Fibroblast of villous mesenchyme (primary cell): ENCODE data around the gene HCFC1R1. TPM values are rescaled to one million over a fixed set of nuclear protein-coding genes. Genes with fewer than 3 reads are reported as not detected.

ENCODE experiments used
- DNase-seq: peaks from one replicate; pipeline ENCODE4 v3.0.0-alpha.2; 2010; ENCODE audit warnings: low read depth
- H3K4me3 ChIP-seq: 2 replicates; pipeline ENCODE4 v1.5.1; 2011; ENCODE audit warnings: low read depth, mild to moderate bottlenecking, low read length
- small RNA-seq: library from RNA; depleted of rRNA; stranded (forward); fragments of <200 nt; gene quantifications from one replicate; pipeline ENCODE3, GENCODE V24; 2012
- total RNA-seq: library from RNA; depleted of rRNA; stranded (reverse); fragments of >200 nt; gene quantifications from 2 replicates; pipeline ENCODE4 v1.2.3, GENCODE V29; 2012
- TF ChIP-seq, protein P1 (sequence below): IDR thresholded peaks from 2 replicates; pipeline ENCODE4 v1.5.1; 2012; ENCODE audit warnings: low read depth, mild to moderate bottlenecking, low read length; ENCODE audit not compliant: insufficient read depth

The HCFC1R1 gene
- total RNA-seq, 1 donor: 28.1 TPM

DNA sequence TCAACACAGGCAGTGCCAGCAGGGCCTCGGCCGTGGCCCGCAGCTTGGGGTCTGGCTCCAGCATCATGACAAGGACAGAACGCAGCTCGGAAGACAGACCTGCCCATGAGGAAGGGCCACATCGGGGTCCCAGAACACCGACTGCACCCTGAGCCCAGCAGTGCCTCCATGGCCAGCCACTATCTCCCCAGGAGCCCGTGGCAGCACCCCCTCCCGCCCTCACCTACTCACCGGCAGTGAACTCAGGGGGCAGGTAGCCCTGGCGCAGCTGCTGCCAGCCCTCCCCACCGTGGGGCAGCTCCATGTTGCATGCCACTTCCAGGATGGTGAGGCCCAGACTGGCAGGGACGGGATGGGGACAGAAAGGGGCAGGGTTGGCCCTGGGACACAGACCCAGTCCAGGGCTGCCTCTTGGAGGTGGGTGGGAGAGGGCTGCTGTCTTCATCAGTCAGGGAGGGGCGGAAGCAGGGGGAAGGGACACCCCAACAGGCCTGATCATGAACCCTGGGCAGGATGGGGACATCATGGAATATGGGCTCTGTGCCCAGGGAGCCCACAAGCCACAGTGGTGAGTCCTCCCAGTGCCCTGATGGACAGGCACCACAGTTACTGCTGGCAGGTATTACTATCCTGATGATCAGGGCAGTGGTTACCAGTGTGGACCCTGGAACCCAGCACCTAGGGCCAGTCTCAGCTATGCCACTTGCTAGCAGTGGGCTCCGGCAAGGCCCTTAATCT, 49.3 kb downstream of the HCFC1R1 start:
- DNase-seq: no peak
- TF ChIP-seq, protein P1, sequence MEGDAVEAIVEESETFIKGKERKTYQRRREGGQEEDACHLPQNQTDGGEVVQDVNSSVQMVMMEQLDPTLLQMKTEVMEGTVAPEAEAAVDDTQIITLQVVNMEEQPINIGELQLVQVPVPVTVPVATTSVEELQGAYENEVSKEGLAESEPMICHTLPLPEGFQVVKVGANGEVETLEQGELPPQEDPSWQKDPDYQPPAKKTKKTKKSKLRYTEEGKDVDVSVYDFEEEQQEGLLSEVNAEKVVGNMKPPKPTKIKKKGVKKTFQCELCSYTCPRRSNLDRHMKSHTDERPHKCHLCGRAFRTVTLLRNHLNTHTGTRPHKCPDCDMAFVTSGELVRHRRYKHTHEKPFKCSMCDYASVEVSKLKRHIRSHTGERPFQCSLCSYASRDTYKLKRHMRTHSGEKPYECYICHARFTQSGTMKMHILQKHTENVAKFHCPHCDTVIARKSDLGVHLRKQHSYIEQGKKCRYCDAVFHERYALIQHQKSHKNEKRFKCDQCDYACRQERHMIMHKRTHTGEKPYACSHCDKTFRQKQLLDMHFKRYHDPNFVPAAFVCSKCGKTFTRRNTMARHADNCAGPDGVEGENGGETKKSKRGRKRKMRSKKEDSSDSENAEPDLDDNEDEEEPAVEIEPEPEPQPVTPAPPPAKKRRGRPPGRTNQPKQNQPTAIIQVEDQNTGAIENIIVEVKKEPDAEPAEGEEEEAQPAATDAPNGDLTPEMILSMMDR: no peak
- no peak overlapping the region for H3K4me3 ChIP-seq

DNA sequence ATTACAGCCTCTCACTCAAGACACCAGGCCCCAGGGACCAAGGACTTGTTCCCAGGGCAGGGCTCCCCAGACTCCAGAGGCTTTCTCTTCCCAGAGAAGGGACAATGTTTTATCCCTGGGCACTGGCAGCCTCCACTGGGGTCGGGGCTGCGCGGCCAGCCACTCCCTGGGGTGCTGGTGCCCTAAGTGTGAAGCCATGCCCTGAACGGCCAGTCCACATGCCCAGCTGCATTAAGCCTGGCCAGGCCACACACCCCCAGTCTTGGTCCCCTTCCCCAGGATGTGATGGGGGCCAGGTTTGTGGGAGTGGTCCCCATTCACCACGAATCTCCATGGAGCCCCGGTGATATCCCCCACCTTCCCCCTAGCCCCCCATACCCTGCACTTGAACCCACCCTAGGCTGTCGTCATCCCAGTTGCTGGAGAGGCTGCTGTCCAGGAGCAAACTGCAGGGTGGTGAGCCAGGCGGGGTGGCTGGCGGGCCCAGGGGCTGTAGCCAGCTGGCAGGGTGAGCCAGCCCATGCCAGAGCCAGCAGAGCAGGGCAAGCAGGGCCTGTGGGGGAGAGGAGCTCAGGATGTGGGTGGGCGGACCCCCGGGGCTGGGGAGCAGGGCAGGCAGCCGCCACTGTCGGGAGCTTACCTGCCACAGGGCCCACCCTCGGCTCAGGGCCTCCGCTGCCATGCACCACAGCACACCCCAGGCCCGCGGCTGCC, 50.0 kb downstream of the HCFC1R1 start:
- no peak for DNase-seq
- no peak overlapping the region for H3K4me3 ChIP-seq
- TF ChIP-seq, protein P1: no peak

DNA sequence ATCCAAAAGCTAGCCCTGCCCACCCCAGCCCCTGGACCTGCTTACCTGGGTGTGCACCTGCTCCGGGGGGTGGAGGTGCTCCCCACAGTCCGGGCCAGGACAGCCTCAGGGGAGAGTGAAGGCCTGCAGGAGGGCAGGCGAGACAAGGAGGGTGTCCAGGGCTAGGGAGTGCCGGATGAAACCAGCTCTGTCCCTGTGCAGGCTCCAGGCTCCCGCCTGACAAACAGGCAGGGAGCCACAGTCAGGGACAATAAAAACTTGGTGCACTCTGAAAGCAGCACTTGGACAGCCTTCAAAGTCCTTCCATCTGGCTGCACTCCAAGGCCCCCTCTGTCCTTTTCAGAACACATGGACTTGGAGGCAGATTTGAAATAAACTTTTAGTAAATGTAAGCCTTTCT, 50.6 kb downstream of the HCFC1R1 start:
- TF ChIP-seq, protein P1: no peak
- DNase-seq: no peak

More for the DNA sequence above, 50.6 kb downstream of the HCFC1R1 start:
- H3K4me3 ChIP-seq: no peak overlapping the region

Small RNA genes lying within 50 kb of the gene (small RNA-seq; reads per million reads assigned to genes)
- gene LINC00514: not detected

Other genes with a start within 250 kb of the HCFC1R1 start
- gene ELOB, start 246.7 kb downstream of the HCFC1R1 start, total RNA-seq: 203 and 227 TPM in 2 replicates
- not detected in 2 replicates for gene PRSS33, start 236.4 kb downstream of the HCFC1R1 start, total RNA-seq
- not detected in 2 replicates for gene PRSS41, start 225.5 kb downstream of the HCFC1R1 start, total RNA-seq
- 0.32 and 0.43 TPM in 2 replicates for gene PRSS21, start 206.7 kb downstream of the HCFC1R1 start, total RNA-seq
- gene ZG16B, start 193.6 kb downstream of the HCFC1R1 start, total RNA-seq: 0.64 and 0.86 TPM in 2 replicates
- gene PRSS22, start 165.8 kb downstream of the HCFC1R1 start, total RNA-seq: not detected in 2 replicates
- 47.1 and 62.5 TPM in 2 replicates for gene FLYWCH2, start 140.7 kb downstream of the HCFC1R1 start, total RNA-seq
- 25.9 and 28.3 TPM in 2 replicates for gene FLYWCH1, start 112.0 kb downstream of the HCFC1R1 start, total RNA-seq
- under 0.01 TPM in 1 of 2 replicates, not detected in the other for gene KREMEN2, start 59.7 kb downstream of the HCFC1R1 start, total RNA-seq
- 4.3 and 5.2 TPM in 2 replicates for gene PAQR4, start 54.6 kb downstream of the HCFC1R1 start, total RNA-seq
- gene PKMYT1, start 43.5 kb downstream of the HCFC1R1 start, total RNA-seq: 6.9 and 8.4 TPM in 2 replicates
- gene CLDN9, start 11.0 kb downstream of the HCFC1R1 start, total RNA-seq: not detected in 2 replicates
- gene CLDN6, start 5.8 kb downstream of the HCFC1R1 start, total RNA-seq: not detected in 2 replicates
- gene TNFRSF12A, start 3.6 kb downstream of the HCFC1R1 start, total RNA-seq: 196 and 201 TPM in 2 replicates
- 28.1 and 29.6 TPM in 2 replicates for gene THOC6, start 93 bp upstream of the HCFC1R1 start, total RNA-seq
- under 0.01 TPM in 1 of 2 replicates, not detected in the other for gene BICDL2, start 13.0 kb upstream of the HCFC1R1 start, total RNA-seq
- gene MMP25, start 22.6 kb upstream of the HCFC1R1 start, total RNA-seq: under 0.01 TPM in 1 of 2 replicates, not detected in the other
- 12.6 and 25.0 TPM in 2 replicates for gene IL32, start 41.7 kb upstream of the HCFC1R1 start, total RNA-seq
- under 0.01 TPM in 1 of 2 replicates, not detected in the other for gene ZSCAN10, start 75.4 kb upstream of the HCFC1R1 start, total RNA-seq
- 14.2 and 18.4 TPM in 2 replicates for gene ZNF205, start 88.6 kb upstream of the HCFC1R1 start, total RNA-seq
- 3.5 and 5.5 TPM in 2 replicates for gene ZNF213, start 111.1 kb upstream of the HCFC1R1 start, total RNA-seq
- under 0.01 and 0.43 TPM in 2 replicates for gene OR1F1, start 164.3 kb upstream of the HCFC1R1 start, total RNA-seq
- 10.0 and 11.2 TPM in 2 replicates for gene ZNF200, start 211.2 kb upstream of the HCFC1R1 start, total RNA-seq
- under 0.01 TPM in 1 of 2 replicates, not detected in the other for gene MEFV, start 232.7 kb upstream of the HCFC1R1 start, total RNA-seq